HG03575 (cell line): ENCODE data around the gene CNTLN.
"Not testable (repeated sequence)": the region's sequence is repeated elsewhere in the genome, so short reads cannot be mapped to it uniquely, and the experiment has no call there.

Experiments used
- ATAC-seq: cut with Tn5 transposase; IDR thresholded peaks from one replicate; pipeline ENCODE4 v1.9.1; 2021; ENCODE audit not compliant: unreplicated experiment, insufficient number of reproducible peaks, low FRiP score; ENCODE audit errors: extremely low read depth

Gene CNTLN

GRCh38 chr9:17166346-17166745 is 31.5 kb downstream of the CNTLN start:
- no peak for ATAC-seq

GRCh38 chr9:17171309-17172094 is 36.7 kb downstream of the CNTLN start:
- ATAC-seq = no peak

GRCh38 chr9:17177496-17177895 is 42.7 kb downstream of the CNTLN start:
- ATAC-seq = not testable (repeated sequence)

- ATAC-seq = no peak
Measured at GRCh38 chr9:17185481-17186029, 50.7 kb downstream of the CNTLN start.

- ATAC-seq = no peak
Measured at GRCh38 chr9:17191082-17191481, 56.2 kb downstream of the CNTLN start.

- no peak for ATAC-seq
Measured at GRCh38 chr9:17204611-17205152, 69.8 kb downstream of the CNTLN start.

GRCh38 chr9:17216011-17216410 is 81.2 kb downstream of the CNTLN start:
- no peak for ATAC-seq

- no peak for ATAC-seq
Measured at GRCh38 chr9:17216646-17217045, 81.8 kb downstream of the CNTLN start.

- ATAC-seq = no peak
Measured at GRCh38 chr9:17217272-17217671, 82.4 kb downstream of the CNTLN start.

- no peak for ATAC-seq
Measured at GRCh38 chr9:17219261-17219660, 84.4 kb downstream of the CNTLN start.

- no peak for ATAC-seq
Measured at GRCh38 chr9:17222932-17223331, 88.1 kb downstream of the CNTLN start.

GRCh38 chr9:17225407-17225806 is 90.6 kb downstream of the CNTLN start:
- no peak for ATAC-seq

- ATAC-seq = no peak
Measured at GRCh38 chr9:17229945-17230560, 95.2 kb downstream of the CNTLN start.

GRCh38 chr9:17230646-17231045 is 95.8 kb downstream of the CNTLN start:
- no peak for ATAC-seq

- no peak for ATAC-seq
Measured at GRCh38 chr9:17236147-17236546, 101.3 kb downstream of the CNTLN start.

- no peak for ATAC-seq
Measured at GRCh38 chr9:17246770-17247169, 111.9 kb downstream of the CNTLN start.

GRCh38 chr9:17251100-17251499 is 116.3 kb downstream of the CNTLN start:
- no peak for ATAC-seq

GRCh38 chr9:17268531-17269188 is 133.8 kb downstream of the CNTLN start:
- ATAC-seq = not testable (repeated sequence)

GRCh38 chr9:17269799-17270198 is 135.0 kb downstream of the CNTLN start:
- ATAC-seq = no peak

GRCh38 chr9:17272536-17272935 is 137.7 kb downstream of the CNTLN start:
- ATAC-seq = no peak
